ENCODE results near the gene MTR. TPM values are rescaled to one million over a fixed set of nuclear protein-coding genes. Genes with fewer than 3 reads are reported as not detected.
A peak's percentile ranks its signal among the peaks of the same experiment; 100 is the strongest.

MTR gene
- total and polyA plus RNA-seq, 10 donors: 4.4 to 65.4 (median 42.0) TPM

- 76 to 97% (median 86%) methylated on average over 5 of the region's 5 CpGs for WGBS, 5 donors
- H3K9me3 ChIP-seq: no peaks in the 10 kb centered on the region
- H3K27me3 ChIP-seq (replicated peaks in 1 of 7): no peaks in the 10 kb centered on the region
- TF ChIP-seq CTCF (IDR thresholded peaks at IDR 0.05 in 8 of 11, conservative IDR thresholded peaks at IDR 0.05 in 3 of 11) (no peak), POLR2AphosphoS5 (IDR thresholded peaks at IDR 0.05) (no peak), POLR2A (IDR thresholded peaks at IDR 0.05) (no peak)
- H3K27ac ChIP-seq: peak overlapping the region in 1 of 8 donors; percentile 4
- no peak overlapping the region for H3K4me3 ChIP-seq
- intact Hi-C loops (cut with DNase I; ENCODE audit: low total_unique reads): no loop called here
- DNase-seq: no peak
- peaks cover 0 to 15% (median 0%) of the 10 kb centered on the region in 6 donors for H3K4me1 ChIP-seq
- H3K36me3 ChIP-seq: peaks cover 0 to 93% (median 26%) of the 10 kb centered on the region in 6 donors
Measured at GRCh38 chr1:236844499-236845271, 49.6 kb downstream of the MTR start.

DNA sequence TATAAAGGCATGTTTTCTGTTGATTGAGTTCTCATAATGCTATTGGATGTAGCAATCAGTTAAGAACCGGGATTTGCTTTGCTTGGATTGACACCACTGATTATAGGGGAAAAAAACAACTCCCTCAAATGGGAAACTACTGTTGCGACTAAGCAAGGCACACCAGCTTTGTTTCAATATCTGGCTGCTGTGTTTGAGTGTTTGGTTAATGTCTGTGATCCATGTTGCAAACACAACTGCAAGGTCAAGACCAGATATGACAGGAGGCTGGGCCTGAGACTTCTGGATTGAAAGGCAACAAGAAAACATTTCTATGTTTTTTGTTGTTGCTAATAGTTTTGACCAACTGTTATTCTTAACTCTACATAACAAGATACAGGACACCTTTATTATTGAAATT is 50.7 kb downstream of the MTR start:
- H3K36me3 ChIP-seq: peaks cover 0 to 92% (median 20%) of the 10 kb centered on the region in 6 donors
- no peak overlapping the region for H3K4me3 ChIP-seq
- peaks cover 0 to 15% (median 0%) of the 10 kb centered on the region in 6 donors for H3K4me1 ChIP-seq
- DNase-seq: no peak
- no peaks in the 10 kb centered on the region for H3K27me3 ChIP-seq (replicated peaks in 1 of 7)
- intact Hi-C loops (cut with DNase I; ENCODE audit: low total_unique reads): no loop called here
- H3K27ac ChIP-seq: no peak overlapping the region
- no peak for TF ChIP-seq CTCF (IDR thresholded peaks at IDR 0.05 in 8 of 11, conservative IDR thresholded peaks at IDR 0.05 in 3 of 11)
- no peak for TF ChIP-seq POLR2A (IDR thresholded peaks at IDR 0.05)
- no peak for TF ChIP-seq POLR2AphosphoS5 (IDR thresholded peaks at IDR 0.05)
- WGBS, 5 donors: 77 to 95% (median 88%) methylated on average over 2 of the region's 2 CpGs
- no peaks in the 10 kb centered on the region for H3K9me3 ChIP-seq

DNA sequence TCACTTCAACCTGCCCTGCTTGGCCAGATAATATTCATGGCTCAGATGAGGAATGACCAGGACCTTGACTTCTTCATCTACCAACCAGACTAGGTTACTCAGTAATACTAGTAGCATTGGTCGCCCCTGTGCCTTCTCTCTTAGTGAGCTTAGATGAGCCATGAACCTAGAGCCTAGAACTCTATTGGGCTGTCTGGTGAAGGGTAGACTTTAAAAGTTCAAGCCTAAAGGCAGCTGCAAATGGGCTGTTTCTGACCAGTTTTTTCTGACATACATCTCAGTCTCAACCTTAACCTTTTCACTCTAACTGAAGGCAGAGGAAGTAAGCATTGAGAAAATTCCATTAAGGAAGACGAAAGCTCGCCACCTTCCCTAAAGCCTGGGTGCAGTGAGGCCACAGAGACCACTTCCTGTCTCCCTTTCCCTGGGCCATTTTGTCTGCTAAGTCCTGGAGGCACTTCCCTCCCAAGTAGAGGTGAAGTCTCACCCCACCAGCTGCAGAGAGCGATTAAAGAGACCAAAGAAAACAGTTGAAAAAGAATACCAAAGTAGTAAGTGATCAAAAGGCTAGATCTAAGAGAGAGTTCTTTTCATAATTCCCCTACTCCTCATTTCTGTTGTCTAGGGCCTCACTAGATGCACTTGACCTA is 53.3 kb downstream of the MTR start:
- DNase-seq: no peak
- WGBS, 5 donors: 59 to 75% (median 64%) methylated on average over 4 of the region's 4 CpGs
- intact Hi-C loops (cut with DNase I; ENCODE audit: low total_unique reads): no loop called here
- Histone ChIP-seq H3K27me3 (replicated peaks in 1 of 7) (no peaks in the 10 kb centered on the region), H3K9me3 (no peaks in the 10 kb centered on the region), H3K4me1 (peaks cover 0 to 15% (median 0%) of the 10 kb centered on the region in 6 donors), H3K4me3 (no peak overlapping the region), H3K27ac (peak overlapping the region in 3 of 8 donors; percentile 36 to 46 (median 41)), H3K36me3 (peaks cover 3 to 92% (median 38%) of the 10 kb centered on the region in 6 donors)
- TF ChIP-seq POLR2A (IDR thresholded peaks at IDR 0.05): no peak
- TF ChIP-seq POLR2AphosphoS5 (IDR thresholded peaks at IDR 0.05): no peak
- TF ChIP-seq CTCF (IDR thresholded peaks at IDR 0.05 in 8 of 11, conservative IDR thresholded peaks at IDR 0.05 in 3 of 11): no peak
